ENCODE data around the gene AJUBA.

DNA sequence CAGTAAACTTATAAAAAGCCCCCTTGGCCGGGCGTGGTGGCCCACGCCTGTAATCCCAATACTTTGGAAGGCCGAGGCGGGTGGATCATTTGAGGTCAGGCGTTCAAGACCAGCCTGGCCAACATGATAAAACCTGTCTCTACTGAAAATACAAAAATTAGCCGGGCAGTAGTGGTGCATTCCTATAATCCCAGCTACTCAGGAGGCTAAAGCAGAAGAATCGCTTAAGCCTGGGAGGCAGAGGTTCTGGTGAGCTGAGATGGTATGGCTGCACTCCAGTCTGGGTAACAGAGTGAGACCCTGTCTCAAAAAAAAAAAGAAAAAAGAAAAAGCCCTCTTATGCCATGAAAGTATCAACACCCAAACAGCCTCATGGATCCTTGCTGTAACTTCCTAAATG lies 56.8 kb downstream of the AJUBA start:
- TF ChIP-seq MAX (IDR thresholded peaks at IDR 0.05) (no peak), NFIC (IDR thresholded peaks at IDR 0.05) (no peak), TCF12 (IDR thresholded peaks at IDR 0.05; ENCODE audit: low read depth) (no peak), CEBPB (IDR thresholded peaks at IDR 0.05) (no peak), EGR1 (IDR thresholded peaks at IDR 0.05) (no peak), TEAD4 (IDR thresholded peaks at IDR 0.05) (no peak), TAF1 (IDR thresholded peaks at IDR 0.05; ENCODE audit: low read depth) (no peak), REST (IDR thresholded peaks at IDR 0.05; ENCODE audit: low read depth) (no peak), YY1 (IDR thresholded peaks at IDR 0.05; ENCODE audit: low read depth) (no peak), FOXM1 (IDR thresholded peaks at IDR 0.05; ENCODE audit: borderline replicate concordance, low read depth) (no peak)
